GM10248 (cell line): ENCODE measurements around the gene TENT5D.
"Not testable (repeated sequence)": the region's sequence is repeated elsewhere in the genome, so short reads cannot be mapped to it uniquely, and the experiment has no call there.

ENCODE experiments used
- CTCF ChIA-PET: fragments of 300-600 bp; sonication (Branson Sonifier 250); formaldehyde crosslinking; extraction: SDS; loops from one replicate; lab custom pipeline; 2021; ENCODE audit warnings: antibody characterized with exemption; lab: Yijun Ruan, JAX
- POLR2A ChIA-PET: fragments of 350-650 bp; sonication (Branson Sonifier 250); formaldehyde crosslinking; extraction: SDS; loops from one replicate; lab custom pipeline; 2020; ENCODE audit warnings: antibody characterized with exemption; lab: Yijun Ruan, JAX
- DNase-seq: peaks from one replicate; pipeline ENCODE4 v3.0.0; 2012; ENCODE audit errors: extremely low spot score
- CTCF ChIP-seq: IDR thresholded peaks from 2 replicates; pipeline ENCODE4 v1.5.1; 2012; ENCODE audit warnings: mild to moderate bottlenecking, low read depth; ENCODE audit errors: extremely low read depth, missing control alignments, control extremely low read depth

Gene TENT5D

DNA sequence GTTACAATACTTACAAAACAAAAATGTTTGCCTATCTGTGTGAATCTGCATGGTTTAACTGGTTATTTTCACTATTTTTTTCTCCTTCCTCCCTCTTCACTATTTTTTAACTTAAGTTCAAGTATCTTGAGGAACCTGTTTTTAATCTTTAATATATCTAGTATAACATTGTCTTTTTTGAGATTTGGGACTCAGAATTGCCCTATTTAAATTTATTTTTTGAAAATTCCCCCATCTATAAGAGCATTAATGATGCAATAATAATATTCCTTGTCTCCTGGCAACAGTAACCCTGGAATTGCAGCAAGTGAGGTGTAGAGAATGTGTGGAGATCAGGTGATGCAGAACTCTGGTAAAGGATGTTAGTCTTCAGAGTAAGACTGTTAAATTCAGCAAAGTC is at the start of gene TENT5D:
TSS of gene TENT5D (plus strand) at position 301 of the 400 bp plus-strand sequence. CDS start 22,093 bp downstream, outside the sequence.
- ChIA-PET CTCF (no interaction called here), POLR2A (no interaction called here)
- no peak for TF ChIP-seq CTCF
- no peak for DNase-seq

GRCh38 chrX:80385651-80386050 is 34.6 kb upstream of the TENT5D start:
- POLR2A ChIA-PET, CTCF ChIA-PET, DNase-seq: not testable (repeated sequence)

GRCh38 chrX:80388206-80388605 is 32.0 kb upstream of the TENT5D start:
- CTCF ChIA-PET = no interaction called here
- no peak for DNase-seq
- no peak for TF ChIP-seq CTCF
- POLR2A ChIA-PET = no interaction called here

GRCh38 chrX:80412042-80412441 is 8.2 kb upstream of the TENT5D start:
- no peak for DNase-seq
- no peak for TF ChIP-seq CTCF
- ChIA-PET CTCF (no interaction called here), POLR2A (no interaction called here)

GRCh38 chrX:80423000-80423399 is 2.8 kb downstream of the TENT5D start:
- no peak for TF ChIP-seq CTCF
- no peak for DNase-seq
- POLR2A ChIA-PET = no interaction called here
- CTCF ChIA-PET = no interaction called here

GRCh38 chrX:80423744-80424143 is 3.5 kb downstream of the TENT5D start:
- no peak for DNase-seq
- POLR2A ChIA-PET = no interaction called here
- TF ChIP-seq CTCF = no peak
- CTCF ChIA-PET = no interaction called here

DNA sequence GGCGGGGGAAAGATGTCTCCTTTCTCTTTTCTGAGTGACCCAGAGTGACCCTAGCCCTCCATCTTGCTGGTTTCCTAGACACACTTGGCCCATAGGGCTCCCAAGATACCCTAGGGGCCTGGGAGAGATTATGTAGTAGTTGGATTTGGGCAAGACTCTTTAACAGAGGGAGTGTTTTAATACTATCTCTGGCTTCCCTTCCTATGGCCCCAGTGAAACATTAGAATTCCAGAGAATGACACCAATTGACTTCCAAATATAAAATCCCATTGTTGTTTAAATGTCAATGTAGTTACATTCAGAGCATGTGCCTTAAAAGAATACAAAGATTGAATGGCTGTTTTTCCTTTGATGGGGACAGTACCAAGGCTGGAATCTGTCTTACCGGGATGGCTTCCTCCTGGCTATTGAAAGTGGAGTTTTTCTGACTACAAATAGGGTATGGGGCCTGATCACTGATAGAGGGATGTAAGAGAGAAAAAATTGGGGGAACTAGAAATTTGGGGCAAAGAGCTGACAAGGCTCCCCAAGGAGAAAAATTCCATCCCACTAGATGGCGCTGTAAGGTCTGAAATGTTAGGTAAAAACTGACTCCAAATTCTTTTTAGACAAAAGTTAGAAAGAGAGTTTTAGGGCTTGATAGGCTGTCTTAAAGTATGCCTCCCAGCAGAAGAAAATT is 10.7 kb downstream of the TENT5D start:
- no peak for TF ChIP-seq CTCF
- no peak for DNase-seq
- POLR2A ChIA-PET = no interaction called here
- CTCF ChIA-PET = interaction anchor here (1.9 kb wide), 1 partner anchor 147 kb away, joined by 6 read pairs; no protein-coding TSS in a partner anchor
